H1 (cell line): ENCODE results near the gene RGL2. TPM values are rescaled to one million over a fixed set of nuclear protein-coding genes. Genes with fewer than 3 reads are reported as not detected.
A peak's percentile ranks its signal among the peaks of the same experiment; 100 is the strongest.

Source experiments
- CTCF ChIA-PET: fragments of 300-600 bp; sonication (Branson Sonifier 250); formaldehyde crosslinking; loops from one replicate; lab custom pipeline; 2021; ENCODE audit not compliant: partially characterized antibody; lab: Charles Lee
- POLR2A ChIA-PET: fragments of 300-600 bp; sonication (Branson Sonifier 250); formaldehyde crosslinking; loops from one replicate; lab custom pipeline; 2021; ENCODE audit warnings: inconsistent platforms; ENCODE audit not compliant: partially characterized antibody; lab: Charles Lee
- DNase-seq, 2 experiments: peaks; one replicate each; pipeline versions ENCODE4 v3.0.0 to v3.0.0-alpha.2; 2010 to 2022; ENCODE audit warnings: low spot score in 2 of 2, low read depth in 1 of 2, mixed read lengths in 1 of 2
- FAIRE-seq: peaks from 2 replicates; lab custom pipeline; 2011; peaks lifted over from hg19 to GRCh38; lab: Jason Lieb, UNC
- H2AFZ ChIP-seq: 2 replicates; pipeline ENCODE4 v1.8.1; 2012; ENCODE audit warnings: low read length, inconsistent platforms
- H2AK5ac ChIP-seq: 2 replicates; pipeline ENCODE4 v1.6.1; 2013; ENCODE audit warnings: low read depth, low read length
- H2BK120ac ChIP-seq: replicated peaks from 2 replicates; pipeline ENCODE3; 2013; ENCODE audit warnings: low read depth, low read length, inconsistent platforms
- H2BK12ac ChIP-seq: 2 replicates; pipeline ENCODE4 v1.6.1; 2013; ENCODE audit warnings: low read depth, low read length
- H2BK15ac ChIP-seq: 2 replicates; pipeline ENCODE4 v1.6.1; 2013; ENCODE audit warnings: low read length
- H2BK20ac ChIP-seq: 2 replicates; pipeline ENCODE4 v1.6.1; 2013; ENCODE audit warnings: low read length
- H2BK5ac ChIP-seq: 2 replicates; pipeline ENCODE4 v1.6.1; 2013; ENCODE audit warnings: low read depth, low read length
- H3K14ac ChIP-seq: 2 replicates; pipeline ENCODE4 v1.6.1; 2013; ENCODE audit warnings: inconsistent platforms; ENCODE audit not compliant: insufficient read length
- H3K18ac ChIP-seq: 2 replicates; pipeline ENCODE4 v1.6.1; 2013; ENCODE audit warnings: low read length; ENCODE audit errors: extremely low read depth
- H3K23ac ChIP-seq: 2 replicates; pipeline ENCODE4 v1.6.1; 2013; ENCODE audit warnings: inconsistent platforms; ENCODE audit not compliant: insufficient read length
- H3K23me2 ChIP-seq: 2 replicates; pipeline ENCODE4 v1.6.1; 2013; ENCODE audit warnings: low read depth, low read length
- H3K27ac ChIP-seq: 2 replicates; pipeline ENCODE4 v1.6.1; 2011; ENCODE audit warnings: low read depth, low read length, inconsistent platforms
- H3K27me3 ChIP-seq, 4 experiments: replicated peaks in 1 of 4; 1 replicate in 1 of 4; 2 replicates in 3 of 4; pipeline versions ENCODE4 v1.6.1 to v1.8.1; 2011 to 2013; ENCODE audit warnings: low read length in 3 of 4, mild to moderate bottlenecking in 3 of 4, inconsistent platforms in 2 of 4, mixed read lengths in 2 of 4, moderate library complexity in 1 of 4; ENCODE audit not compliant: control insufficient read depth in 3 of 4, insufficient read depth in 3 of 4; ENCODE audit errors: extremely low read depth in 1 of 4
- H3K36me3 ChIP-seq, 4 experiments: 2 replicates each; pipeline versions ENCODE4 v1.6.1 to v1.8.1; 2011 to 2013; ENCODE audit warnings: mild to moderate bottlenecking in 4 of 4, low read length in 3 of 4, moderate library complexity in 2 of 4, control low read depth in 1 of 4, inconsistent platforms in 1 of 4; ENCODE audit not compliant: insufficient read depth in 4 of 4, control insufficient read depth in 2 of 4
- H3K4ac ChIP-seq: replicated peaks from 2 replicates; pipeline ENCODE3; 2013; ENCODE audit warnings: low read length, low read depth, mixed read lengths, inconsistent platforms; ENCODE audit not compliant: insufficient read length
- H3K4me1 ChIP-seq, 4 experiments: replicated peaks in 1 of 4; 1 replicate in 1 of 4; 2 replicates in 3 of 4; pipeline versions ENCODE4 v1.6.1 to v1.8.1; 2011 to 2013; ENCODE audit warnings: low read length in 3 of 4, inconsistent platforms in 2 of 4, mixed read lengths in 1 of 4; ENCODE audit not compliant: insufficient read depth in 4 of 4, control insufficient read depth in 3 of 4
- H3K4me2 ChIP-seq, 2 experiments: 2 replicates each; pipeline versions ENCODE4 v1.6.1 to v1.8.1; 2011 to 2013; ENCODE audit warnings: low read depth in 2 of 2, low read length in 2 of 2, control low read depth in 1 of 2, inconsistent platforms in 1 of 2, mild to moderate bottlenecking in 1 of 2; ENCODE audit not compliant: insufficient read depth in 1 of 2
- H3K4me3 ChIP-seq, 4 experiments: fragments of 200-600, 300-600 bp in 1 of 4; sonication (generic), shearing (Covaris generic), sonication (Bioruptor Twin) in 1 of 4; 2 replicates each; pipeline versions ENCODE4 v1.5.1 to v1.8.1; 2011 to 2016; ENCODE audit warnings: low read length in 4 of 4, low read depth in 3 of 4, control low read depth in 2 of 4, inconsistent platforms in 2 of 4, mild to moderate bottlenecking in 2 of 4, mixed read lengths in 1 of 4, moderate library complexity in 1 of 4; ENCODE audit not compliant: insufficient read depth in 2 of 4; ENCODE audit errors: extremely low read depth in 1 of 4
- H3K56ac ChIP-seq: replicated peaks from 2 replicates; pipeline ENCODE3; 2013; ENCODE audit warnings: low read depth, mild to moderate bottlenecking, mixed read lengths, low read length, inconsistent platforms; ENCODE audit not compliant: insufficient read length
- H3K79me1 ChIP-seq: 2 replicates; pipeline ENCODE4 v1.6.1; 2013; ENCODE audit warnings: low read depth, low read length, control low read depth
- H3K79me2 ChIP-seq, 2 experiments: 2 replicates each; pipeline versions ENCODE4 v1.6.1 to v1.8.1; 2012 to 2013; ENCODE audit warnings: low read length in 2 of 2, mild to moderate bottlenecking in 2 of 2, inconsistent platforms in 1 of 2; ENCODE audit not compliant: insufficient read depth in 2 of 2, control insufficient read depth in 1 of 2
- H3K9ac ChIP-seq, 4 experiments: replicated peaks in 1 of 4; 1 replicate in 1 of 4; 2 replicates in 3 of 4; pipeline versions ENCODE4 v1.6.1 to v1.8.1; 2011 to 2013; ENCODE audit warnings: low read depth in 3 of 4, low read length in 3 of 4, control low read depth in 2 of 4, mild to moderate bottlenecking in 2 of 4, moderate library complexity in 2 of 4, inconsistent platforms in 1 of 4; ENCODE audit errors: extremely low read depth in 1 of 4
- H3K9me3 ChIP-seq, 2 experiments: 2 replicates each; pipeline versions ENCODE4 v1.6.1 to v1.8.1; 2012 to 2013; ENCODE audit warnings: mild to moderate bottlenecking in 2 of 2, moderate library complexity in 2 of 2, control low read depth in 1 of 2, inconsistent platforms in 1 of 2, low read depth in 1 of 2, low read length in 1 of 2, mixed read lengths in 1 of 2; ENCODE audit not compliant: insufficient read depth in 2 of 2
- H4K20me1 ChIP-seq, 2 experiments: replicated peaks in 1 of 2; 2 replicates each; pipeline versions ENCODE3 to v1.8.1; 2011 to 2013; ENCODE audit warnings: inconsistent platforms in 2 of 2, low read length in 2 of 2, mild to moderate bottlenecking in 1 of 2; ENCODE audit not compliant: insufficient read depth in 2 of 2, control insufficient read depth in 1 of 2
- H4K5ac ChIP-seq: 2 replicates; pipeline ENCODE4 v1.6.1; 2013; ENCODE audit warnings: low read length, low read depth, mixed read lengths, inconsistent platforms; ENCODE audit not compliant: insufficient read length
- H4K8ac ChIP-seq: 2 replicates; pipeline ENCODE4 v1.8.0; 2013; ENCODE audit warnings: mild to moderate bottlenecking, moderate library complexity, low read length, inconsistent platforms; ENCODE audit not compliant: insufficient read depth; ENCODE audit errors: extremely low read depth
- H4K91ac ChIP-seq: replicated peaks from 2 replicates; pipeline ENCODE3; 2013; ENCODE audit warnings: low read length, mixed read lengths, inconsistent platforms; ENCODE audit not compliant: insufficient read length
- E2F6 ChIP-seq: IDR thresholded peaks from 2 replicates; pipeline ENCODE4 v1.6.1; 2012; ENCODE audit warnings: inconsistent platforms
- KDM4A ChIP-seq: IDR thresholded peaks from one replicate; pipeline ENCODE4 v1.7.1; 2012; ENCODE audit warnings: low read depth, mild to moderate bottlenecking, moderate library complexity, low read length, inconsistent platforms; ENCODE audit not compliant: severe bottlenecking
- POLR2AphosphoS5 ChIP-seq: IDR thresholded peaks from 2 replicates; pipeline ENCODE4 v1.6.1; 2011; ENCODE audit warnings: low read depth, low read length
- RAD21 ChIP-seq, 2 experiments: IDR thresholded peaks in 1 of 2; conservative IDR thresholded peaks in 1 of 2; 2 replicates each; pipeline ENCODE4 v1.6.1; 2011; ENCODE audit warnings: low read depth in 2 of 2, low read length in 2 of 2, improper control_type of control experiment in 1 of 2, inconsistent platforms in 1 of 2, mild to moderate bottlenecking in 1 of 2, moderate library complexity in 1 of 2
- RFX5 ChIP-seq: IDR thresholded peaks from 2 replicates; pipeline ENCODE4 v1.6.1; 2011; ENCODE audit warnings: low read depth, low read length, improper control_type of control experiment, borderline replicate concordance
- TCF12 ChIP-seq: IDR thresholded peaks from 2 replicates; pipeline ENCODE4 v1.6.1; 2011; ENCODE audit warnings: low read depth, mild to moderate bottlenecking, low read length
- TEAD4 ChIP-seq: IDR thresholded peaks from 2 replicates; pipeline ENCODE4 v1.6.1; 2012; ENCODE audit warnings: low read depth, low read length, inconsistent platforms, mixed read lengths
- ZNF274 ChIP-seq: IDR thresholded peaks from 2 replicates; pipeline ENCODE4 v1.7.0; 2012; ENCODE audit warnings: low read length, borderline replicate concordance; ENCODE audit errors: extremely low read depth
- WGBS, 2 experiments: shearing (Covaris generic) in 1 of 2; methylation state at CpG; one replicate each; pipeline versions ENCODE4 v1.1.6 to v1.1.7; 2013 to 2015; ENCODE audit warnings: low lambda C conversion rate in 2 of 2, mixed read lengths in 2 of 2, inconsistent platforms in 1 of 2, low coverage in 1 of 2, missing lambda C conversion rate in 1 of 2; ENCODE audit not compliant: insufficient replicate concordance in 2 of 2, insufficient coverage in 1 of 2, insufficient read length in 1 of 2; ENCODE audit errors: extremely low coverage in 1 of 2, missing lambda C conversion rate in 1 of 2; 5-methylcytosine and 5-hydroxymethylcytosine counted together
- polyA plus RNA-seq, 7 experiments: library from polyadenylated mRNA; depleted of rRNA in 3 of 7; stranded (reverse) in 5 of 7; unstranded in 2 of 7; fragments of >200 nt in 5 of 7; fragments of 200-250 nt in 2 of 7; gene quantifications; 1 replicate in 5 of 7; 2 replicates in 1 of 7; 4 replicates in 1 of 7; pipeline versions ENCODE4 v1.2.1 to v1.2.3, GENCODE V29; 2011 to 2013; ENCODE audit warnings: missing spikeins in 2 of 7, mixed read lengths in 2 of 7
- total RNA-seq: library from RNA; stranded (reverse); fragmentation: NEBNext Ultra II Directional; extraction: Animal tissue kit (Norgen Biotek cat#: 25700); gene quantifications from 2 replicates; pipeline ENCODE4 v1.2.1, GENCODE V29; 2021
- TF ChIP-seq, protein P1 (sequence below): IDR thresholded peaks from 2 replicates; pipeline ENCODE4 v1.6.1; 2012; ENCODE audit warnings: low read length, inconsistent platforms

Gene RGL2
- total and polyA plus RNA-seq, 2 of the 8 experiments (the other 6 are each of a cell fraction or from before 2014, with no cell fraction given): 58.1 to 80.3 TPM

- Histone ChIP-seq H3K56ac (no peak overlapping the region), H3K14ac (no peak overlapping the region), H4K91ac (no peak overlapping the region), H3K79me2 (peaks cover 0 to 32% of the 10 kb centered on the region in 2 experiments; a peak in 3 of 4 replicates), H4K8ac (no peak overlapping the region), H4K5ac (no peak overlapping the region), H2BK12ac (peak overlapping the region; percentile 52; the same call in 1 of the 2 replicates), H3K23me2 (peaks cover 25% of the 10 kb centered on the region), H2AK5ac (no peak overlapping the region), H3K4me1 (peaks cover 0 to 34% (median 22%) of the 10 kb centered on the region in 4 experiments; a peak in 6 of 7 replicates), H2BK120ac (no peak overlapping the region), H2AFZ (no peak overlapping the region), H3K4ac (no peak overlapping the region), H2BK20ac (no peak overlapping the region), H3K27ac (peak overlapping the region; percentile 83; the same call in 1 of the 2 replicates), H3K9ac (peak overlapping the region in 2 of 4 experiments; percentile 26 to 67; a peak in 1 of 7 replicates), H3K4me2 (peak overlapping the region; percentile 65 to 68), H3K36me3 (peaks cover 10 to 31% (median 21%) of the 10 kb centered on the region in 4 experiments; a peak in 7 of 8 replicates), H4K20me1 (peaks cover 2 to 5% of the 10 kb centered on the region in 2 experiments), H3K27me3 (no peaks in the 10 kb centered on the region), H2BK15ac (no peak overlapping the region), H3K9me3 (no peaks in the 10 kb centered on the region; a peak in 1 of 4 replicates), H3K4me3 (peak overlapping the region; percentile 67 to 89 (median 78)), H3K23ac (no peak overlapping the region), H3K18ac (no peak overlapping the region), H3K79me1 (peaks cover 7% of the 10 kb centered on the region; the same call in 1 of the 2 replicates), H2BK5ac (peak overlapping the region; percentile 64)
- CTCF ChIA-PET: interaction anchor here (0.6 to 1.7 kb wide), 6 partner anchors 10 to 385 kb away, joined by 3 to 5 read pairs (median 3); partner anchors contain the start of gene CUTA
- DNase-seq (no peak), FAIRE-seq (no peak)
- WGBS, 2 experiments: 84% methylated on average over 8 of the region's 8 CpGs; no CpG with 5 or more reads in 1 of the 2 experiments
- POLR2A ChIA-PET: interaction anchor here (0.6 to 3.5 kb wide), 20 partner anchors 11 to 261 kb away, joined by 3 to 25 read pairs (median 5); partner anchors contain the start of genes B3GALT4, RGL2, RPS18 and SYNGAP1
- no peak for TF ChIP-seq TCF12
- no peak for TF ChIP-seq POLR2AphosphoS5
- TF ChIP-seq ZNF274: no peak
- no peak for TF ChIP-seq TEAD4
- no peak for TF ChIP-seq E2F6
- no peak for TF ChIP-seq KDM4A
- TF ChIP-seq, protein P1, sequence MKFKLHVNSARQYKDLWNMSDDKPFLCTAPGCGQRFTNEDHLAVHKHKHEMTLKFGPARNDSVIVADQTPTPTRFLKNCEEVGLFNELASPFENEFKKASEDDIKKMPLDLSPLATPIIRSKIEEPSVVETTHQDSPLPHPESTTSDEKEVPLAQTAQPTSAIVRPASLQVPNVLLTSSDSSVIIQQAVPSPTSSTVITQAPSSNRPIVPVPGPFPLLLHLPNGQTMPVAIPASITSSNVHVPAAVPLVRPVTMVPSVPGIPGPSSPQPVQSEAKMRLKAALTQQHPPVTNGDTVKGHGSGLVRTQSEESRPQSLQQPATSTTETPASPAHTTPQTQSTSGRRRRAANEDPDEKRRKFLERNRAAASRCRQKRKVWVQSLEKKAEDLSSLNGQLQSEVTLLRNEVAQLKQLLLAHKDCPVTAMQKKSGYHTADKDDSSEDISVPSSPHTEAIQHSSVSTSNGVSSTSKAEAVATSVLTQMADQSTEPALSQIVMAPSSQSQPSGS: no peak
- no peak for TF ChIP-seq RAD21 (IDR thresholded peaks at IDR 0.05 in 1 of 2, conservative IDR thresholded peaks at IDR 0.05 in 1 of 2; ENCODE audit: low read depth in 2 of 2, low read length in 2 of 2)
- no peak for TF ChIP-seq RFX5
Measured at GRCh38 chr6:33318426-33319073, 19.8 kb upstream of the RGL2 start.
